MM.1S (cell line): ENCODE measurements around the gene FRMD6.

ENCODE experiments used
- DNase-seq: peaks from one replicate; pipeline ENCODE4 v3.0.0-alpha.2; 2015
- H2AFZ ChIP-seq: fragments of 300-600 bp; sonication (generic); 2 replicates; pipeline ENCODE4 v1.6.0; 2016; ENCODE audit warnings: antibody characterized with exemption, low read length
- H3F3A ChIP-seq: fragments of 300-600 bp; sonication (generic); 2 replicates; pipeline ENCODE4 v1.6.1; 2016; ENCODE audit warnings: mild to moderate bottlenecking, antibody characterized with exemption, low read length, moderate library complexity, mixed read lengths; ENCODE audit not compliant: insufficient read depth
- H3K27ac ChIP-seq: fragments of 300-600 bp; sonication (generic); 2 replicates; pipeline ENCODE4 v1.5.1; 2016; ENCODE audit warnings: mild to moderate bottlenecking, low read length
- H3K27me3 ChIP-seq: fragments of 300-600 bp; sonication (generic); replicated peaks from 2 replicates; pipeline ENCODE4 v1.6.0; 2016; ENCODE audit warnings: low read length; ENCODE audit not compliant: insufficient read depth
- H3K36me3 ChIP-seq: fragments of 300-600 bp; sonication (generic); replicated peaks from 2 replicates; pipeline ENCODE4 v1.6.1; 2016; ENCODE audit warnings: mild to moderate bottlenecking, low read length, mixed read lengths; ENCODE audit not compliant: insufficient read depth
- H3K4me1 ChIP-seq: fragments of 300-600 bp; sonication (generic); 2 replicates; pipeline ENCODE4 v1.6.1; 2016; ENCODE audit warnings: low read length, mixed read lengths
- H3K4me2 ChIP-seq: fragments of 300-600 bp; sonication (generic); 2 replicates; pipeline ENCODE4 v1.6.0; 2016; ENCODE audit warnings: low read depth, low read length
- H3K4me3 ChIP-seq: fragments of 300-600 bp; sonication (generic); 2 replicates; pipeline ENCODE4 v1.5.1; 2016; ENCODE audit warnings: low read length, mixed read lengths
- H3K79me2 ChIP-seq: fragments of 300-600 bp; sonication (generic); 2 replicates; pipeline ENCODE4 v1.6.1; 2016; ENCODE audit warnings: mixed run types, low read length, mixed read lengths
- H3K9ac ChIP-seq: fragments of 300-600 bp; sonication (generic); 2 replicates; pipeline ENCODE4 v1.6.1; 2016; ENCODE audit warnings: low read length, mixed read lengths
- H3K9me2 ChIP-seq: fragments of 300-600 bp; sonication (generic); replicated peaks from 2 replicates; pipeline ENCODE4 v1.6.1; 2016; ENCODE audit warnings: mild to moderate bottlenecking, low read length, mixed read lengths; ENCODE audit not compliant: insufficient read depth
- H3K9me3 ChIP-seq: fragments of 300-600 bp; sonication (generic); replicated peaks from 2 replicates; pipeline ENCODE4 v1.6.1; 2016; ENCODE audit warnings: mild to moderate bottlenecking, low read length, mixed read lengths; ENCODE audit not compliant: insufficient read depth
- H4K20me1 ChIP-seq: fragments of 300-600 bp; sonication (generic); 2 replicates; pipeline ENCODE4 v1.6.1; 2016; ENCODE audit warnings: mild to moderate bottlenecking, low read length, moderate library complexity, mixed read lengths; ENCODE audit not compliant: insufficient read depth
- EZH2 ChIP-seq: fragments of 300-600 bp; sonication (generic); optimal IDR thresholded peaks from 2 replicates; pipeline ENCODE3; 2017; ENCODE audit warnings: low read depth, mild to moderate bottlenecking, antibody characterized with exemption, low read length, mixed read lengths
- EZH2phosphoT487 ChIP-seq: fragments of 300-600 bp; sonication (generic); IDR thresholded peaks from 2 replicates; pipeline ENCODE4 v1.6.1; 2018; ENCODE audit warnings: antibody characterized with exemption, low read length
- TF ChIP-seq, protein P1 (sequence below): fragments of 300-600 bp; sonication (generic); IDR thresholded peaks from 2 replicates; pipeline ENCODE4 v1.5.1; 2016; ENCODE audit warnings: antibody characterized with exemption, low read length, mixed read lengths

FRMD6 gene

GRCh38 chr14:51643140-51643539, 8.6 kb upstream of the FRMD6 start:
- Histone ChIP-seq H3K27ac (no peak overlapping the region), H3K79me2 (peaks cover 1% of the 10 kb centered on the region; the same call in 1 of the 2 replicates), H3K4me2 (no peak overlapping the region), H4K20me1 (no peaks in the 10 kb centered on the region), H3F3A (no peaks in the 10 kb centered on the region), H3K36me3 (no peaks in the 10 kb centered on the region), H2AFZ (no peak overlapping the region), H3K9me3 (no peaks in the 10 kb centered on the region), H3K9me2 (no peaks in the 10 kb centered on the region), H3K4me3 (no peak overlapping the region), H3K27me3 (no peaks in the 10 kb centered on the region), H3K9ac (no peak overlapping the region), H3K4me1 (no peaks in the 10 kb centered on the region)
- no peak for DNase-seq
- TF ChIP-seq, protein P1, sequence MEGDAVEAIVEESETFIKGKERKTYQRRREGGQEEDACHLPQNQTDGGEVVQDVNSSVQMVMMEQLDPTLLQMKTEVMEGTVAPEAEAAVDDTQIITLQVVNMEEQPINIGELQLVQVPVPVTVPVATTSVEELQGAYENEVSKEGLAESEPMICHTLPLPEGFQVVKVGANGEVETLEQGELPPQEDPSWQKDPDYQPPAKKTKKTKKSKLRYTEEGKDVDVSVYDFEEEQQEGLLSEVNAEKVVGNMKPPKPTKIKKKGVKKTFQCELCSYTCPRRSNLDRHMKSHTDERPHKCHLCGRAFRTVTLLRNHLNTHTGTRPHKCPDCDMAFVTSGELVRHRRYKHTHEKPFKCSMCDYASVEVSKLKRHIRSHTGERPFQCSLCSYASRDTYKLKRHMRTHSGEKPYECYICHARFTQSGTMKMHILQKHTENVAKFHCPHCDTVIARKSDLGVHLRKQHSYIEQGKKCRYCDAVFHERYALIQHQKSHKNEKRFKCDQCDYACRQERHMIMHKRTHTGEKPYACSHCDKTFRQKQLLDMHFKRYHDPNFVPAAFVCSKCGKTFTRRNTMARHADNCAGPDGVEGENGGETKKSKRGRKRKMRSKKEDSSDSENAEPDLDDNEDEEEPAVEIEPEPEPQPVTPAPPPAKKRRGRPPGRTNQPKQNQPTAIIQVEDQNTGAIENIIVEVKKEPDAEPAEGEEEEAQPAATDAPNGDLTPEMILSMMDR = no peak
- TF ChIP-seq EZH2 (no peak), EZH2phosphoT487 (no peak)

GRCh38 chr14:51644217-51644933, 7.3 kb upstream of the FRMD6 start:
- H3K9me3 ChIP-seq = no peaks in the 10 kb centered on the region

GRCh38 chr14:51648296-51648695, 3.4 kb upstream of the FRMD6 start:
- no peaks in the 10 kb centered on the region for H3K27me3 ChIP-seq
- H3K27ac ChIP-seq = no peak overlapping the region
- H3F3A ChIP-seq = peaks cover 4% of the 10 kb centered on the region; the same call in 1 of the 2 replicates
- no peaks in the 10 kb centered on the region for H3K4me1 ChIP-seq
- no peaks in the 10 kb centered on the region for H3K9me2 ChIP-seq
- H3K36me3 ChIP-seq = no peaks in the 10 kb centered on the region
- no peak overlapping the region for H3K4me3 ChIP-seq
- no peak overlapping the region for H3K9ac ChIP-seq
- no peak overlapping the region for H2AFZ ChIP-seq
- TF ChIP-seq EZH2 (no peak), EZH2phosphoT487 (no peak)
- TF ChIP-seq, protein P1 = no peak
- DNase-seq = no peak
- H3K4me2 ChIP-seq = no peak overlapping the region
- no peaks in the 10 kb centered on the region for H4K20me1 ChIP-seq
- no peaks in the 10 kb centered on the region for H3K9me3 ChIP-seq
- H3K79me2 ChIP-seq = peaks cover 34% of the 10 kb centered on the region

More at GRCh38 chr14:51644217-51644933, 7.3 kb upstream of the FRMD6 start:
- Histone ChIP-seq H3K79me2 (peaks cover 11% of the 10 kb centered on the region; the same call in 1 of the 2 replicates), H3K36me3 (no peaks in the 10 kb centered on the region), H2AFZ (no peak overlapping the region), H3K4me2 (no peak overlapping the region), H3K4me1 (no peaks in the 10 kb centered on the region), H3F3A (no peaks in the 10 kb centered on the region), H3K9ac (no peak overlapping the region), H4K20me1 (no peaks in the 10 kb centered on the region), H3K9me2 (no peaks in the 10 kb centered on the region), H3K27me3 (no peaks in the 10 kb centered on the region), H3K4me3 (no peak overlapping the region), H3K27ac (no peak overlapping the region)
- TF ChIP-seq EZH2 = no peak
- DNase-seq = no peak
